T-cell (primary cell): ENCODE results near the gene DSC2. TPM values are rescaled to one million over a fixed set of nuclear protein-coding genes. Genes with fewer than 3 reads are reported as not detected.
A peak's percentile ranks its signal among the peaks of the same experiment; 100 is the strongest.

ENCODE experiments used
- ATAC-seq, 4 experiments: fragments of 200-7000 bp in 3 of 4; fragments of 150-1000 bp in 1 of 4; cut with Tn5 transposase; replicated peaks in 1 of 4; 1 replicate in 3 of 4; 2 replicates in 1 of 4; pipeline ENCODE4 v1.10.0; 2021; ENCODE audit warnings: moderate library complexity in 3 of 4, mild to moderate bottlenecking in 2 of 4, moderate number of reproducible peaks in 1 of 4
- CTCF ChIA-PET, 2 donors: fragments of 300-600 bp; sonication (Branson Sonifier 250); formaldehyde crosslinking; loops; one replicate each; lab custom pipeline; 2022; ENCODE audit warnings: antibody characterized with exemption in 2 of 2; lab: Charles Lee
- POLR2A ChIA-PET, 2 donors: fragments of 300-600 bp; sonication (Branson Sonifier 250); formaldehyde crosslinking; loops; one replicate each; lab custom pipeline; 2022; ENCODE audit warnings: antibody characterized with exemption in 2 of 2; lab: Charles Lee
- DNase-seq, 35 experiments: peaks; one replicate each; pipeline versions ENCODE4 v3.0.0 to v3.0.0-alpha.2; 2013 to 2023
- H3K27ac ChIP-seq: one replicate; pipeline ENCODE4 v1.5.1; 2013; ENCODE audit warnings: low read length
- H3K27me3 ChIP-seq, 2 experiments: replicated peaks in 1 of 2; 1 replicate in 1 of 2; 2 replicates in 1 of 2; pipeline versions ENCODE4 v1.6.1 to v1.7.0; 2013; ENCODE audit warnings: low read length in 1 of 2, mixed read lengths in 1 of 2; ENCODE audit not compliant: control insufficient read depth in 2 of 2, insufficient read depth in 2 of 2; ENCODE audit errors: extremely low read depth in 1 of 2
- H3K36me3 ChIP-seq, 2 donors: 1 replicate in 1 of 2; 2 replicates in 1 of 2; pipeline versions ENCODE4 v1.6.1 to v1.7.0; 2013; ENCODE audit warnings: low read length in 1 of 2; ENCODE audit not compliant: control insufficient read depth in 2 of 2, insufficient read depth in 1 of 2; ENCODE audit errors: extremely low read depth in 1 of 2
- H3K4me1 ChIP-seq, 2 experiments: 1 replicate in 1 of 2; 2 replicates in 1 of 2; pipeline versions ENCODE4 v1.6.1 to v1.7.0; 2013; ENCODE audit warnings: low read length in 2 of 2, mixed read lengths in 1 of 2; ENCODE audit not compliant: insufficient read depth in 2 of 2, control insufficient read depth in 1 of 2; ENCODE audit errors: extremely low read depth in 1 of 2
- H3K4me3 ChIP-seq, 2 donors: 1 replicate in 1 of 2; 2 replicates in 1 of 2; pipeline versions ENCODE4 v1.5.1 to v1.7.0; 2013; ENCODE audit warnings: mild to moderate bottlenecking in 2 of 2, low read length in 1 of 2, moderate library complexity in 1 of 2; ENCODE audit not compliant: control insufficient read depth in 1 of 2; ENCODE audit errors: extremely low read depth in 1 of 2
- H3K9me3 ChIP-seq: 2 replicates; pipeline ENCODE4 v1.7.0; 2013
- H3K27ac Mint-ChIP-seq, 2 donors: one replicate each; pipeline ENCODE4 v1.8.0; 2020 to 2021; ENCODE audit warnings: mild to moderate bottlenecking in 2 of 2, mixed read lengths in 2 of 2
- H3K27me3 Mint-ChIP-seq, 2 donors: one replicate each; pipeline ENCODE4 v1.8.0; 2021 to 2022; ENCODE audit warnings: mixed read lengths in 2 of 2
- H3K36me3 Mint-ChIP-seq: one replicate; pipeline ENCODE4 v1.8.0; 2021; ENCODE audit warnings: mixed read lengths
- H3K4me1 Mint-ChIP-seq, 3 donors: one replicate each; pipeline ENCODE4 v1.8.0; 2020 to 2022; ENCODE audit warnings: mixed read lengths in 3 of 3, mild to moderate bottlenecking in 1 of 3
- H3K4me3 Mint-ChIP-seq, 3 donors: one replicate each; pipeline ENCODE4 v1.8.0; 2020 to 2022; ENCODE audit warnings: mild to moderate bottlenecking in 3 of 3, mixed read lengths in 3 of 3, moderate library complexity in 3 of 3
- H3K9me3 Mint-ChIP-seq, 3 donors: one replicate each; pipeline ENCODE4 v1.8.0; 2020 to 2022; ENCODE audit warnings: mixed read lengths in 3 of 3
- WGBS: methylation state at CpG from one replicate; pipeline ENCODE4 v1.1.5; 2013; ENCODE audit warnings: missing lambda C conversion rate; ENCODE audit not compliant: insufficient coverage; 5-methylcytosine and 5-hydroxymethylcytosine counted together
- total RNA-seq, 35 experiments: library from RNA in 6 of 35; stranded (reverse) in 6 of 35; fragments of 120-200 nt in 1 of 35; gene quantifications; one replicate each; pipeline versions ENCODE4 v1.2.1 to v1.2.4 and lab custom pipeline; 2013 to 2026

DSC2 gene
- under 1 TPM in 3 of 5 donors, not detected in 2; 0.09 to 0.16 (median 0.13) TPM for total RNA-seq
- 0.15 TPM for total RNA-seq (2013)
- total RNA-seq (lab: John Stamatoyannopoulos, UW) = 0 to 2.7 (median 0.11) reads per million in 29 experiments

DNA sequence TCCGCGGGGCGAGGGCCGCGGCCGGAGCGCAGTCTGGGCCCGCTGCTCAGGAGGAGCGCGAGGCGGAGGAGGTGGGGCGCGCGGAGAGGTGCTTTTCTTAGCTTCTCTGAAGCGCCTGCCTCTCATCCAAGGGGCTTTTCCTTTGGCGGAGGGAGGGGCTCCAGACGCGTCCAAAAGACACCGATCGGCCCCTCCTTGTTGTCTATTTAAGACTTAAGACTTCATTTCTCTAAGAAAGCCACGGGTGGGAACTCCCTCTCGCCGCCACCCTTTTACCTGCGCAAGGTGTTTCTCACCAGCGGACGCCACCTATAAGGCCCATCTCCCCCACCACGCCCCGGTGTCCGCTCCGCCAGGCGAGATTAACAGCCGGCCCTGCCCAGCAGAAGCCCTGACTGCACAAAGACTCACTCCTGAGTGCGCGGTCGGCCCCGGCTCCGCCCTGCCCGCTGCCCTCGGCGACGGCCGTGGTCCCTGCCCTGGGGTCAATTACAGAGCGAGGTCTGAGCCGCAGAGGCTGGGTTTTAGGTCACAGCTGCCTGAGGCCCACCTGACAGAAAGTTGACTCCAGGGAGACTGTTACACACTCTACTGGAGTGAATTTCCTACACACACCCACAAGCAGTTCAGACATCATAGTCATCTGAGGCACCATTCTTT, at the start of gene DSC2:
Gene DSC2 (minus strand): TSS at position 397 of the 660 bp plus-strand sequence. CDS start 450 bp downstream, outside the sequence.
- WGBS = 16% methylated on average over 38 of the region's 44 CpGs
- no peak within 1 kb of the TSS for H3K27ac ChIP-seq
- peak within 1 kb of the TSS in 1 of 2 donors; percentile 8 for H3K4me3 ChIP-seq
- Mint-ChIP-seq H3K36me3 (no peaks in the 10 kb centered on the region), H3K27me3 (peaks cover 28 to 32% of the 10 kb centered on the region in 2 donors), H3K4me1 (no peaks in the 10 kb centered on the region), H3K9me3 (peaks cover 0 to 8% (median 3%) of the 10 kb centered on the region in 3 donors), H3K27ac (no peak within 1 kb of the TSS), H3K4me3 (peak within 1 kb of the TSS in 1 of 3 donors; percentile 48)
- CTCF ChIA-PET = no interaction called here
- H3K27me3 ChIP-seq = peaks cover 13 to 17% of the 10 kb centered on the region in 2 experiments
- POLR2A ChIA-PET = no interaction called here
- DNase-seq (no peak), ATAC-seq (peak in 1 of 4 experiments; percentile 9)
- peaks cover 0 to 2% of the 10 kb centered on the region in 2 experiments for H3K4me1 ChIP-seq
- no peaks in the 10 kb centered on the region for H3K36me3 ChIP-seq
- H3K9me3 ChIP-seq = no peaks in the 10 kb centered on the region

DNA sequence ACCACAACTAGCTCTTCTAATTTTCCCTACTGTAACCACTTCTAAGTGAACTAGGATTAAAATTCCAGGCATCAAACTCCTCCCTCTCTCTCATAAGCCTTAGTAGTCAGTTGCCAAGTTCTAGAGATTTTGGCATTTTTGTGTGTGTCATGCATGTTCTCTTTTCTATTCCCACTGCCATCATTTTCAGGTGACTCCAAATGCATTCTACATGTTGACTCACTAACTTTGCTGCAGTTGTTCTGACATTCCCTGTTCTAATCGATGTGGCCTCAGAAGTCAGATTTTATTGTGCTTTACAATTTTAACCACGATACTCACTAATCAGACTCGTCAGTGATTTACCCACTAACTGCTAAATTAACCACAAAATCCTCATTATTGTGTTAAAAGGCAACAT, 47.1 kb upstream of the DSC2 start:
- Mint-ChIP-seq H3K4me1 (no peaks in the 10 kb centered on the region), H3K27me3 (no peaks in the 10 kb centered on the region), H3K27ac (no peak overlapping the region), H3K9me3 (peaks cover 4 to 17% (median 7%) of the 10 kb centered on the region in 3 donors), H3K36me3 (peaks cover 5% of the 10 kb centered on the region), H3K4me3 (no peak overlapping the region)
- DNase-seq (no peak), ATAC-seq (no peak)
- no peaks in the 10 kb centered on the region for H3K9me3 ChIP-seq
- ChIA-PET CTCF (no interaction called here), POLR2A (no interaction called here)
- H3K36me3 ChIP-seq = no peaks in the 10 kb centered on the region
- H3K27ac ChIP-seq = no peak overlapping the region
- no peaks in the 10 kb centered on the region for H3K4me1 ChIP-seq
- no peak overlapping the region for H3K4me3 ChIP-seq
- 14% methylated on average over 1 of the region's 3 CpGs for WGBS
- H3K27me3 ChIP-seq = no peaks in the 10 kb centered on the region

DNA sequence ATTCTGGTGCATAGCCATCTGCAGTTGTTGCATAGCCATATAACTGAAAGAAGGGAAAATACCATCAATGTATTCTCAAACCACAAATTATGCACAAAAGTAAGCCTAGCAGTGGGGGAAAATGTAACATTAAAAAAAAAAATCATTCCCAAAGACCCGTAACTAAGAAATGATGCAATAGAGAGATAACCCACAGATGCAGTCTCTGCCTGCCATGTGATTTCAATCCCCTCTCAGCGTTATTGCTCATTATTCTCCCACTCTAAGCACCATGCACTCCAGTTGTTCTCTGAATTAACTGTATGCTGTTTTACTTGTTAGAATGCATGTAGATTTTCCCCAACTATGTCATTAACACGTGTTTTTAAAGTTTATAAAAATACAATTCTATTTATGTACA, 46.4 kb upstream of the DSC2 start:
- H3K36me3 ChIP-seq = no peaks in the 10 kb centered on the region
- no peaks in the 10 kb centered on the region for H3K4me1 Mint-ChIP-seq
- no peaks in the 10 kb centered on the region for H3K27me3 Mint-ChIP-seq
- H3K36me3 Mint-ChIP-seq = peaks cover 5% of the 10 kb centered on the region
- H3K9me3 ChIP-seq = no peaks in the 10 kb centered on the region
- WGBS = no CpG with 5 or more reads among the region's 3 CpGs
- no peaks in the 10 kb centered on the region for H3K4me1 ChIP-seq
- H3K9me3 Mint-ChIP-seq = peaks cover 6 to 18% (median 7%) of the 10 kb centered on the region in 3 donors
- DNase-seq = no peak
- H3K4me3 ChIP-seq = no peak overlapping the region
- ATAC-seq = no peak
- no peak overlapping the region for H3K4me3 Mint-ChIP-seq
- H3K27ac Mint-ChIP-seq = no peak overlapping the region
- H3K27me3 ChIP-seq = no peaks in the 10 kb centered on the region
- H3K27ac ChIP-seq = no peak overlapping the region
- ChIA-PET POLR2A (no interaction called here), CTCF (no interaction called here)

- H3K4me3 Mint-ChIP-seq = no peak overlapping the region
- DNase-seq = no peak
- no peaks in the 10 kb centered on the region for H3K4me1 Mint-ChIP-seq
- H3K27ac Mint-ChIP-seq = no peak overlapping the region
- no peak for ATAC-seq
- Histone ChIP-seq H3K4me3 (no peak overlapping the region), H3K4me1 (no peaks in the 10 kb centered on the region), H3K9me3 (no peaks in the 10 kb centered on the region), H3K27me3 (no peaks in the 10 kb centered on the region), H3K36me3 (no peaks in the 10 kb centered on the region), H3K27ac (no peak overlapping the region)
- CTCF ChIA-PET = interaction anchor here in 1 of 2 donors (0.6 kb wide), 1 partner anchor 287 kb away, joined by 6 read pairs; no protein-coding TSS in a partner anchor
- H3K9me3 Mint-ChIP-seq = peaks cover 5 to 14% (median 6%) of the 10 kb centered on the region in 3 donors
- H3K36me3 Mint-ChIP-seq = peaks cover 2% of the 10 kb centered on the region
- POLR2A ChIA-PET = interaction anchor here in 1 of 2 donors (0.7 kb wide), 1 partner anchor 21 kb away, joined by 3 read pairs; no protein-coding TSS in a partner anchor
- H3K27me3 Mint-ChIP-seq = no peaks in the 10 kb centered on the region
Measured at GRCh38 chr18:31146809-31147208, 44.6 kb upstream of the DSC2 start.

- Mint-ChIP-seq H3K27ac (no peak overlapping the region), H3K4me3 (no peak overlapping the region), H3K36me3 (peaks cover 2% of the 10 kb centered on the region), H3K27me3 (no peaks in the 10 kb centered on the region), H3K4me1 (no peaks in the 10 kb centered on the region), H3K9me3 (peaks cover 6 to 14% (median 6%) of the 10 kb centered on the region in 3 donors)
- H3K36me3 ChIP-seq = no peaks in the 10 kb centered on the region
- no peak overlapping the region for H3K4me3 ChIP-seq
- H3K4me1 ChIP-seq = no peaks in the 10 kb centered on the region
- ChIA-PET POLR2A (no interaction called here), CTCF (no interaction called here)
- WGBS = no CpG with 5 or more reads among the region's 3 CpGs
- no peak overlapping the region for H3K27ac ChIP-seq
- H3K9me3 ChIP-seq = no peaks in the 10 kb centered on the region
- no peak for DNase-seq
- no peaks in the 10 kb centered on the region for H3K27me3 ChIP-seq
- ATAC-seq = no peak
Measured at GRCh38 chr18:31143025-31143424, 40.8 kb upstream of the DSC2 start.

- peaks cover 0 to 5% (median 0%) of the 10 kb centered on the region in 3 donors for H3K9me3 Mint-ChIP-seq
- no peak overlapping the region for H3K4me3 ChIP-seq
- WGBS = no CpG with 5 or more reads among the region's 1 CpG
- no peaks in the 10 kb centered on the region for H3K36me3 Mint-ChIP-seq
- H3K27me3 ChIP-seq = no peaks in the 10 kb centered on the region
- ATAC-seq (no peak), DNase-seq (no peak)
- CTCF ChIA-PET = no interaction called here
- H3K9me3 ChIP-seq = no peaks in the 10 kb centered on the region
- POLR2A ChIA-PET = interaction anchor here in 1 of 2 donors (0.6 kb wide), 1 partner anchor 50 kb away, joined by 3 read pairs; no protein-coding TSS in a partner anchor
- no peaks in the 10 kb centered on the region for H3K4me1 Mint-ChIP-seq
- no peaks in the 10 kb centered on the region for H3K4me1 ChIP-seq
- H3K36me3 ChIP-seq = no peaks in the 10 kb centered on the region
- no peak overlapping the region for H3K27ac Mint-ChIP-seq
- no peak overlapping the region for H3K4me3 Mint-ChIP-seq
- H3K27ac ChIP-seq = no peak overlapping the region
- H3K27me3 Mint-ChIP-seq = no peaks in the 10 kb centered on the region
Measured at GRCh38 chr18:31138709-31139108, 36.5 kb upstream of the DSC2 start.
